ENCODE measurements around the gene HOXA13. TPM values are rescaled to one million over a fixed set of nuclear protein-coding genes. Genes with fewer than 3 reads are reported as not detected.

HOXA13 gene
- total RNA-seq, 1 donor from 2014 or later = 14.5 TPM

- Histone ChIP-seq H3K4me3 (peak overlapping the region; percentile 56 to 91), H3K4me1 (peaks cover 55% of the 10 kb centered on the region), H3K36me3 (no peaks in the 10 kb centered on the region), H3K27me3 (peaks cover 8% of the 10 kb centered on the region), H3K27ac (peak overlapping the region; percentile 93), H3K9me3 (no peaks in the 10 kb centered on the region)
- TF ChIP-seq, protein P1, sequence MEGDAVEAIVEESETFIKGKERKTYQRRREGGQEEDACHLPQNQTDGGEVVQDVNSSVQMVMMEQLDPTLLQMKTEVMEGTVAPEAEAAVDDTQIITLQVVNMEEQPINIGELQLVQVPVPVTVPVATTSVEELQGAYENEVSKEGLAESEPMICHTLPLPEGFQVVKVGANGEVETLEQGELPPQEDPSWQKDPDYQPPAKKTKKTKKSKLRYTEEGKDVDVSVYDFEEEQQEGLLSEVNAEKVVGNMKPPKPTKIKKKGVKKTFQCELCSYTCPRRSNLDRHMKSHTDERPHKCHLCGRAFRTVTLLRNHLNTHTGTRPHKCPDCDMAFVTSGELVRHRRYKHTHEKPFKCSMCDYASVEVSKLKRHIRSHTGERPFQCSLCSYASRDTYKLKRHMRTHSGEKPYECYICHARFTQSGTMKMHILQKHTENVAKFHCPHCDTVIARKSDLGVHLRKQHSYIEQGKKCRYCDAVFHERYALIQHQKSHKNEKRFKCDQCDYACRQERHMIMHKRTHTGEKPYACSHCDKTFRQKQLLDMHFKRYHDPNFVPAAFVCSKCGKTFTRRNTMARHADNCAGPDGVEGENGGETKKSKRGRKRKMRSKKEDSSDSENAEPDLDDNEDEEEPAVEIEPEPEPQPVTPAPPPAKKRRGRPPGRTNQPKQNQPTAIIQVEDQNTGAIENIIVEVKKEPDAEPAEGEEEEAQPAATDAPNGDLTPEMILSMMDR (IDR thresholded peaks at IDR 0.05) = no peak
- TF ChIP-seq POLR2AphosphoS5 (IDR thresholded peaks at IDR 0.05; ENCODE audit: insufficient read depth in 1 of 2, low read depth in 1 of 2) = peak in 1 of 2 donors; percentile 21
- peak; percentile 84 to 85 for DNase-seq (ENCODE audit: extremely low spot score in 2 of 2)
- intact Hi-C loops (cut with DNase I) = loop anchor here (5.0 to 10.0 kb wide), 2 partner anchors 374 to 721 kb away; no protein-coding TSS in a partner anchor
These were observed 3.6 kb upstream of the HOXA13 start for GRCh38 chr7:27203365-27203953.

DNA sequence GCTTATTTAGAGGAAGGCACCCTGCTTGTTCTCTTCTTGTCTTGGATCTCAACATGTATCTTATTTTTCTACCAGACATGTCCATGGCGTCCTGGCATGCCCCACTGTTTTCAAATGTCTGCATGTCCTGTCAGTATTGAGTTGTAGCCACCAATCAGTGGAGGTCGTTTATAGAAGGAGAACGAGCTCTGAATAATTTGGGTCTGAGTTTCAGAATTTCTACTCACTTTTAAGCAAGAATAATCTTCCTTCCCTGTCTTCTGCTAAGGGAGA is 2.9 kb upstream of the HOXA13 start:
- TF ChIP-seq POLR2AphosphoS5 (IDR thresholded peaks at IDR 0.05; ENCODE audit: insufficient read depth in 1 of 2, low read depth in 1 of 2) (no peak), POLR2A (IDR thresholded peaks at IDR 0.05) (no peak)
- TF ChIP-seq, protein P1 (IDR thresholded peaks at IDR 0.05) = no peak
- peak in 1 of 2 donors; percentile 75 for DNase-seq (ENCODE audit: extremely low spot score in 2 of 2)
- intact Hi-C loops (cut with DNase I) = loop anchor here (5.0 to 10.0 kb wide), 2 partner anchors 375 to 722 kb away; no protein-coding TSS in a partner anchor
- H3K4me1 ChIP-seq = peaks cover 49% of the 10 kb centered on the region
- H3K4me3 ChIP-seq = peak overlapping the region; percentile 56 to 91
- H3K27me3 ChIP-seq = peaks cover 11% of the 10 kb centered on the region
- no peaks in the 10 kb centered on the region for H3K36me3 ChIP-seq
- H3K9me3 ChIP-seq = no peaks in the 10 kb centered on the region
- peak overlapping the region; percentile 93 for H3K27ac ChIP-seq

DNA sequence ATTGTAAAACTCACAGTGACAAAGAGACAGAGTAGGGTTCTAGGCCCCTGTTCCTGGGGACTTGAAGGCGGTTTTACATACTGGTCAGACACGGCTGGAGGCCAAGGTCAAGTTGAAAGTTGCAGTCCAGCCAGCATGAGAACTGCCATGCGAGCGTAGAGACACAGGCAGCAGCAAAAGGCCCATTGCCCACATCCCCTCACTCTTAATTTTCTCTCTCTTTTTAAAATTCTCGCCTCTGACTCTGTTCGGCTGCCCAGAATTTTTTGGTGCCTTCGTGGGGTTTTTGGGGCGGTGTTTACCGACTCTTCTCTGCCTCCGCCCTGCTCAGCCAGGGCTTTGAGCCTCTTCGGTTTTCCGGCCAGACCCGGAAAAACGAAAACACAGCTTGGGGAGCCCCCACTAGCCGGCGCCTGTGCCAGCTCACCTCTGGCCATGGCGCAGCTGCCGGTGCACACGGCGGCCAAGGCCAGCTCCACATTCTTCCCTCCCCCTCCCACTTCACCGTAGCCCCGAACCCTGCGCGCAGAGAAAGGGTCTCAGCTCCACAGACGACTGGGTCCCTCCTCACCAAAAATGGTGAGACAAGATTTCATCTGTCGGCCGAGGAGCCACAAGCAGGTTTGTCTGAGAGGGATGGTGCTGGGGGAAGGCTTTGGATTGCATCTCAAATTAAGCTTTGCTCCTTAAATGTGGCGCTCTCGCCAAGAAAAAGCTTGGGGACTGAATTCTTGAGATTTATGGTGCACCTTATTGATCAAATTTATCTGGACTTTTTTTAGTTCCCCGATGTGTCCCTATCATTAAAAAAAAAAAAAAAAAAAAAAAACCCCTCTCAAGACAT is 2.3 kb upstream of the HOXA13 start:
- H3K27ac ChIP-seq = peak overlapping the region; percentile 93
- peak; percentile 85 to 93 for DNase-seq (ENCODE audit: extremely low spot score in 2 of 2)
- no peaks in the 10 kb centered on the region for H3K36me3 ChIP-seq
- peaks cover 49% of the 10 kb centered on the region for H3K4me1 ChIP-seq
- peaks cover 11% of the 10 kb centered on the region for H3K27me3 ChIP-seq
- peak overlapping the region; percentile 88 to 91 for H3K4me3 ChIP-seq
- H3K9me3 ChIP-seq = no peaks in the 10 kb centered on the region
- TF ChIP-seq POLR2AphosphoS5 (IDR thresholded peaks at IDR 0.05; ENCODE audit: insufficient read depth in 1 of 2, low read depth in 1 of 2) = peak in 1 of 2 donors; percentile 62
- TF ChIP-seq POLR2A (IDR thresholded peaks at IDR 0.05) = no peak
- intact Hi-C loops (cut with DNase I) = loop anchor here (5.0 to 10.0 kb wide), 2 partner anchors 375 to 723 kb away; no protein-coding TSS in a partner anchor

GRCh38 chr7:27201580-27202017 is 1.7 kb upstream of the HOXA13 start:
- H3K9me3 ChIP-seq = no peaks in the 10 kb centered on the region
- intact Hi-C loops (cut with DNase I) = loop anchor here (5.0 to 10.0 kb wide), 2 partner anchors 376 to 723 kb away; no protein-coding TSS in a partner anchor
- H3K36me3 ChIP-seq = no peaks in the 10 kb centered on the region
- H3K4me3 ChIP-seq = peak overlapping the region; percentile 88 to 91
- peaks cover 43% of the 10 kb centered on the region for H3K4me1 ChIP-seq
- TF ChIP-seq POLR2A (IDR thresholded peaks at IDR 0.05) (no peak), POLR2AphosphoS5 (IDR thresholded peaks at IDR 0.05; ENCODE audit: insufficient read depth in 1 of 2, low read depth in 1 of 2) (no peak)
- TF ChIP-seq, protein P1 (IDR thresholded peaks at IDR 0.05) = no peak
- H3K27ac ChIP-seq = peak overlapping the region; percentile 93
- DNase-seq (ENCODE audit: extremely low spot score in 2 of 2) = peak in 1 of 2 donors; percentile 87
- peaks cover 11% of the 10 kb centered on the region for H3K27me3 ChIP-seq

GRCh38 chr7:27200761-27201579 is 1.1 kb upstream of the HOXA13 start:
- H3K4me3 ChIP-seq = peak overlapping the region; percentile 88 to 91
- no peak for TF ChIP-seq POLR2AphosphoS5 (IDR thresholded peaks at IDR 0.05; ENCODE audit: insufficient read depth in 1 of 2, low read depth in 1 of 2)
- TF ChIP-seq, protein P1 (IDR thresholded peaks at IDR 0.05) = no peak
- no peak for TF ChIP-seq POLR2A (IDR thresholded peaks at IDR 0.05)
- peak overlapping the region; percentile 93 for H3K27ac ChIP-seq
- H3K27me3 ChIP-seq = peaks cover 11% of the 10 kb centered on the region
- H3K9me3 ChIP-seq = no peaks in the 10 kb centered on the region
- H3K4me1 ChIP-seq = peaks cover 42% of the 10 kb centered on the region
- H3K36me3 ChIP-seq = no peaks in the 10 kb centered on the region
- intact Hi-C loops (cut with DNase I) = loop anchor here (5.0 to 10.0 kb wide), 2 partner anchors 376 to 724 kb away; no protein-coding TSS in a partner anchor
- peak; percentile 90 to 93 for DNase-seq (ENCODE audit: extremely low spot score in 2 of 2)

Measured in vagina (tissue), 2 donors.